Measurements from ENCODE around the gene AKAP6. TPM values are rescaled to one million over a fixed set of nuclear protein-coding genes. Genes with fewer than 3 reads are reported as not detected.

Gene AKAP6
- total and polyA plus RNA-seq, 2 experiments from 2014 or later: 0.38 to 0.42 TPM

DNA sequence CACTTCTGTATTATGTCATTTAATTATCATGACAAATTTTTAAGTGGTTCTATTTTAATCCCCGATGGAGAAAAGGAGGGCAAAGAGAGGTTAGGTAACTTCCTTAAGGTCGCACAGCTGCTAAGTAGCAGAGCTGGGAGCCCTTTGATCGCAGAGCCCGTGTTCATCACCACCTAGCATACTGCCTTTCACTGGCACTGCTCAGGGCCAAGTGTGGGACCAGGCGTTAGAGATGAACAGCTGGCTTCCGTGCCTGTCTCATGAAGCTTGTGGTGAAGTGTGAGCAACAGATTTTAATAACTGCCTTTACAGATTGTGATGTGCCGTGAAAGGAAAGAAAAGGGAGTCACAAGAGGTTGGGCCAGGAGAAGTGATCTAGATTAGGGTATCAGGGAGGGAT lies 273.6 kb downstream of the AKAP6 start:
- Histone ChIP-seq H3K27ac (ENCODE audit: low read depth) (no peak overlapping the region), H3K4me2 (no peak overlapping the region), H4K20me1 (replicated peaks; ENCODE audit: insufficient read depth) (no peaks in the 10 kb centered on the region), H2AFZ (0 out of 2 replicates have a peak overlapping the region, but pooled peaks have one; percentile 54), H3K27me3 (ENCODE audit: insufficient read depth) (no peaks in the 10 kb centered on the region), H3K4me1 (ENCODE audit: insufficient read depth) (peaks cover 4% of the 10 kb centered on the region; the same call in 1 of the 2 replicates), H3K79me2 (replicated peaks; ENCODE audit: insufficient read depth) (no peaks in the 10 kb centered on the region), H3K9me2 (ENCODE audit: insufficient read depth) (no peaks in the 10 kb centered on the region), H3K36me3 (ENCODE audit: insufficient read depth) (no peaks in the 10 kb centered on the region), H3F3A (replicated peaks; ENCODE audit: low read depth) (no peaks in the 10 kb centered on the region), H3K4me3 (no peak overlapping the region)
- Mint-ChIP-seq H3K9me3 (no peaks in the 10 kb centered on the region; the same call in 2 of the 3 replicates), H3K27ac (no peak overlapping the region), H3K4me1 (peaks cover 3% of the 10 kb centered on the region; the same call in 1 of the 3 replicates), H3K27me3 (ENCODE audit: insufficient read depth, low read depth, poor library complexity) (peaks cover 3% of the 10 kb centered on the region), H3K4me3 (no peak overlapping the region), H3K36me3 (ENCODE audit: low read depth) (no peaks in the 10 kb centered on the region)
- ATAC-seq (no peak), DNase-seq (ENCODE audit: low spot score) (no peak)
- TF ChIP-seq, protein P1, sequence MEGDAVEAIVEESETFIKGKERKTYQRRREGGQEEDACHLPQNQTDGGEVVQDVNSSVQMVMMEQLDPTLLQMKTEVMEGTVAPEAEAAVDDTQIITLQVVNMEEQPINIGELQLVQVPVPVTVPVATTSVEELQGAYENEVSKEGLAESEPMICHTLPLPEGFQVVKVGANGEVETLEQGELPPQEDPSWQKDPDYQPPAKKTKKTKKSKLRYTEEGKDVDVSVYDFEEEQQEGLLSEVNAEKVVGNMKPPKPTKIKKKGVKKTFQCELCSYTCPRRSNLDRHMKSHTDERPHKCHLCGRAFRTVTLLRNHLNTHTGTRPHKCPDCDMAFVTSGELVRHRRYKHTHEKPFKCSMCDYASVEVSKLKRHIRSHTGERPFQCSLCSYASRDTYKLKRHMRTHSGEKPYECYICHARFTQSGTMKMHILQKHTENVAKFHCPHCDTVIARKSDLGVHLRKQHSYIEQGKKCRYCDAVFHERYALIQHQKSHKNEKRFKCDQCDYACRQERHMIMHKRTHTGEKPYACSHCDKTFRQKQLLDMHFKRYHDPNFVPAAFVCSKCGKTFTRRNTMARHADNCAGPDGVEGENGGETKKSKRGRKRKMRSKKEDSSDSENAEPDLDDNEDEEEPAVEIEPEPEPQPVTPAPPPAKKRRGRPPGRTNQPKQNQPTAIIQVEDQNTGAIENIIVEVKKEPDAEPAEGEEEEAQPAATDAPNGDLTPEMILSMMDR (conservative IDR thresholded peaks at IDR 0.05; ENCODE audit: low read depth in 2 of 2): no peak
- TF ChIP-seq ZNF114 (CRISPR knock-in tag; IDR thresholded peaks at IDR 0.05) (no peak), STAT1 (IDR thresholded peaks at IDR 0.05; ENCODE audit: unreplicated experiment) (no peak), EZH2 (IDR thresholded peaks at IDR 0.05; ENCODE audit: low read depth, unreplicated experiment) (no peak), POLR2AphosphoS5 (IDR thresholded peaks at IDR 0.05; ENCODE audit: low read depth) (no peak), CREB1 (CRISPR knock-in tag; IDR thresholded peaks at IDR 0.05; ENCODE audit: low read depth) (no peak), JUNB (IDR thresholded peaks at IDR 0.05; ENCODE audit: unreplicated experiment) (no peak), NANOG (IDR thresholded peaks at IDR 0.05; ENCODE audit: borderline replicate concordance) (no peak), ZNF331 (CRISPR knock-in tag; IDR thresholded peaks at IDR 0.05; ENCODE audit: low read depth) (no peak), EZH2phosphoT487 (IDR thresholded peaks at IDR 0.05; ENCODE audit: unreplicated experiment) (no peak)
- TF ChIP-seq, protein P2, sequence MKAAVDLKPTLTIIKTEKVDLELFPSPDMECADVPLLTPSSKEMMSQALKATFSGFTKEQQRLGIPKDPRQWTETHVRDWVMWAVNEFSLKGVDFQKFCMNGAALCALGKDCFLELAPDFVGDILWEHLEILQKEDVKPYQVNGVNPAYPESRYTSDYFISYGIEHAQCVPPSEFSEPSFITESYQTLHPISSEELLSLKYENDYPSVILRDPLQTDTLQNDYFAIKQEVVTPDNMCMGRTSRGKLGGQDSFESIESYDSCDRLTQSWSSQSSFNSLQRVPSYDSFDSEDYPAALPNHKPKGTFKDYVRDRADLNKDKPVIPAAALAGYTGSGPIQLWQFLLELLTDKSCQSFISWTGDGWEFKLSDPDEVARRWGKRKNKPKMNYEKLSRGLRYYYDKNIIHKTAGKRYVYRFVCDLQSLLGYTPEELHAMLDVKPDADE (IDR thresholded peaks at IDR 0.05): no peak
- TF ChIP-seq, protein P3, sequence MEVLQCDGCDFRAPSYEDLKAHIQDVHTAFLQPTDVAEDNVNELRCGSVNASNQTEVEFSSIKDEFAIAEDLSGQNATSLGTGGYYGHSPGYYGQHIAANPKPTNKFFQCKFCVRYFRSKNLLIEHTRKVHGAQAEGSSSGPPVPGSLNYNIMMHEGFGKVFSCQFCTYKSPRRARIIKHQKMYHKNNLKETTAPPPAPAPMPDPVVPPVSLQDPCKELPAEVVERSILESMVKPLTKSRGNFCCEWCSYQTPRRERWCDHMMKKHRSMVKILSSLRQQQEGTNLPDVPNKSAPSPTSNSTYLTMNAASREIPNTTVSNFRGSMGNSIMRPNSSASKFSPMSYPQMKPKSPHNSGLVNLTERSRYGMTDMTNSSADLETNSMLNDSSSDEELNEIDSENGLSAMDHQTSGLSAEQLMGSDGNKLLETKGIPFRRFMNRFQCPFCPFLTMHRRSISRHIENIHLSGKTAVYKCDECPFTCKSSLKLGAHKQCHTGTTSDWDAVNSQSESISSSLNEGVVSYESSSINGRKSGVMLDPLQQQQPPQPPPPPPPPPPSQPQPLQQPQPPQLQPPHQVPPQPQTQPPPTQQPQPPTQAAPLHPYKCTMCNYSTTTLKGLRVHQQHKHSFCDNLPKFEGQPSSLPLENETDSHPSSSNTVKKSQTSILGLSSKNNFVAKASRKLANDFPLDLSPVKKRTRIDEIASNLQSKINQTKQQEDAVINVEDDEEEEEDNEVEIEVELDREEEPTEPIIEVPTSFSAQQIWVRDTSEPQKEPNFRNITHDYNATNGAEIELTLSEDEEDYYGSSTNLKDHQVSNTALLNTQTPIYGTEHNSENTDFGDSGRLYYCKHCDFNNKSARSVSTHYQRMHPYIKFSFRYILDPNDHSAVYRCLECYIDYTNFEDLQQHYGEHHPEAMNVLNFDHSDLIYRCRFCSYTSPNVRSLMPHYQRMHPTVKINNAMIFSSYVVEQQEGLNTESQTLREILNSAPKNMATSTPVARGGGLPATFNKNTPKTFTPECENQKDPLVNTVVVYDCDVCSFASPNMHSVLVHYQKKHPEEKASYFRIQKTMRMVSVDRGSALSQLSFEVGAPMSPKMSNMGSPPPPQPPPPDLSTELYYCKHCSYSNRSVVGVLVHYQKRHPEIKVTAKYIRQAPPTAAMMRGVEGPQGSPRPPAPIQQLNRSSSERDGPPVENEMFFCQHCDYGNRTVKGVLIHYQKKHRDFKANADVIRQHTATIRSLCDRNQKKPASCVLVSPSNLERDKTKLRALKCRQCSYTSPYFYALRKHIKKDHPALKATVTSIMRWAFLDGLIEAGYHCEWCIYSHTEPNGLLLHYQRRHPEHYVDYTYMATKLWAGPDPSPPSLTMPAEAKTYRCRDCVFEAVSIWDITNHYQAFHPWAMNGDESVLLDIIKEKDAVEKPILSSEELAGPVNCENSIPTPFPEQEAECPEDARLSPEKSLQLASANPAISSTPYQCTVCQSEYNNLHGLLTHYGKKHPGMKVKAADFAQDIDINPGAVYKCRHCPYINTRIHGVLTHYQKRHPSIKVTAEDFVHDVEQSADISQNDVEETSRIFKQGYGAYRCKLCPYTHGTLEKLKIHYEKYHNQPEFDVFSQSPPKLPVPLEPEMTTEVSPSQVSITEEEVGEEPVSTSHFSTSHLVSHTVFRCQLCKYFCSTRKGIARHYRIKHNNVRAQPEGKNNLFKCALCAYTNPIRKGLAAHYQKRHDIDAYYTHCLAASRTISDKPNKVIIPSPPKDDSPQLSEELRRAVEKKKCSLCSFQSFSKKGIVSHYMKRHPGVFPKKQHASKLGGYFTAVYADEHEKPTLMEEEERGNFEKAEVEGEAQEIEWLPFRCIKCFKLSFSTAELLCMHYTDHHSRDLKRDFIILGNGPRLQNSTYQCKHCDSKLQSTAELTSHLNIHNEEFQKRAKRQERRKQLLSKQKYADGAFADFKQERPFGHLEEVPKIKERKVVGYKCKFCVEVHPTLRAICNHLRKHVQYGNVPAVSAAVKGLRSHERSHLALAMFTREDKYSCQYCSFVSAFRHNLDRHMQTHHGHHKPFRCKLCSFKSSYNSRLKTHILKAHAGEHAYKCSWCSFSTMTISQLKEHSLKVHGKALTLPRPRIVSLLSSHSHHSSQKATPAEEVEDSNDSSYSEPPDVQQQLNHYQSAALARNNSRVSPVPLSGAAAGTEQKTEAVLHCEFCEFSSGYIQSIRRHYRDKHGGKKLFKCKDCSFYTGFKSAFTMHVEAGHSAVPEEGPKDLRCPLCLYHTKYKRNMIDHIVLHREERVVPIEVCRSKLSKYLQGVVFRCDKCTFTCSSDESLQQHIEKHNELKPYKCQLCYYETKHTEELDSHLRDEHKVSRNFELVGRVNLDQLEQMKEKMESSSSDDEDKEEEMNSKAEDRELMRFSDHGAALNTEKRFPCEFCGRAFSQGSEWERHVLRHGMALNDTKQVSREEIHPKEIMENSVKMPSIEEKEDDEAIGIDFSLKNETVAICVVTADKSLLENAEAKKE (CRISPR knock-in tag; IDR thresholded peaks at IDR 0.05): no peak
- TF ChIP-seq, protein P4, sequence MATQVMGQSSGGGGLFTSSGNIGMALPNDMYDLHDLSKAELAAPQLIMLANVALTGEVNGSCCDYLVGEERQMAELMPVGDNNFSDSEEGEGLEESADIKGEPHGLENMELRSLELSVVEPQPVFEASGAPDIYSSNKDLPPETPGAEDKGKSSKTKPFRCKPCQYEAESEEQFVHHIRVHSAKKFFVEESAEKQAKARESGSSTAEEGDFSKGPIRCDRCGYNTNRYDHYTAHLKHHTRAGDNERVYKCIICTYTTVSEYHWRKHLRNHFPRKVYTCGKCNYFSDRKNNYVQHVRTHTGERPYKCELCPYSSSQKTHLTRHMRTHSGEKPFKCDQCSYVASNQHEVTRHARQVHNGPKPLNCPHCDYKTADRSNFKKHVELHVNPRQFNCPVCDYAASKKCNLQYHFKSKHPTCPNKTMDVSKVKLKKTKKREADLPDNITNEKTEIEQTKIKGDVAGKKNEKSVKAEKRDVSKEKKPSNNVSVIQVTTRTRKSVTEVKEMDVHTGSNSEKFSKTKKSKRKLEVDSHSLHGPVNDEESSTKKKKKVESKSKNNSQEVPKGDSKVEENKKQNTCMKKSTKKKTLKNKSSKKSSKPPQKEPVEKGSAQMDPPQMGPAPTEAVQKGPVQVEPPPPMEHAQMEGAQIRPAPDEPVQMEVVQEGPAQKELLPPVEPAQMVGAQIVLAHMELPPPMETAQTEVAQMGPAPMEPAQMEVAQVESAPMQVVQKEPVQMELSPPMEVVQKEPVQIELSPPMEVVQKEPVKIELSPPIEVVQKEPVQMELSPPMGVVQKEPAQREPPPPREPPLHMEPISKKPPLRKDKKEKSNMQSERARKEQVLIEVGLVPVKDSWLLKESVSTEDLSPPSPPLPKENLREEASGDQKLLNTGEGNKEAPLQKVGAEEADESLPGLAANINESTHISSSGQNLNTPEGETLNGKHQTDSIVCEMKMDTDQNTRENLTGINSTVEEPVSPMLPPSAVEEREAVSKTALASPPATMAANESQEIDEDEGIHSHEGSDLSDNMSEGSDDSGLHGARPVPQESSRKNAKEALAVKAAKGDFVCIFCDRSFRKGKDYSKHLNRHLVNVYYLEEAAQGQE (IDR thresholded peaks at IDR 0.05; ENCODE audit: unreplicated experiment): no peak

Measured in GM23338 (cell line).